Activated naive CD8-positive, alpha-beta T cell treated with anti-CD3 and anti-CD28 coated beads, Interleukin-2, amount 10 ng/mL, durations not matched to agents 7 days and 5 days (primary cell): Measurements from ENCODE around the gene UBE2D2. TPM values are rescaled to one million over a fixed set of nuclear protein-coding genes. Genes with fewer than 3 reads are reported as not detected.
A peak's percentile ranks its signal among the peaks of the same experiment; 100 is the strongest.

Experiments used
- ATAC-seq: fragments of 150-1000 bp; cut with Tn5 transposase; one replicate; pipeline ENCODE4 v1.10.0; 2021; ENCODE audit warnings: low read depth, moderate library complexity
- POLR2A ChIA-PET: fragments of 350-600 bp; sonication (Branson Sonifier 250); formaldehyde crosslinking; loops from one replicate; lab custom pipeline; 2021; ENCODE audit warnings: antibody characterized with exemption; lab: Charles Lee
- DNase-seq: peaks from one replicate; pipeline ENCODE4 v3.0.0; 2021
- H3K27ac Mint-ChIP-seq: one replicate; pipeline ENCODE4 v1.8.0; 2022; ENCODE audit warnings: mild to moderate bottlenecking, mixed read lengths
- H3K27me3 Mint-ChIP-seq: one replicate; pipeline ENCODE4 v1.8.0; 2022; ENCODE audit warnings: mild to moderate bottlenecking, moderate library complexity, mixed read lengths
- H3K36me3 Mint-ChIP-seq: one replicate; pipeline ENCODE4 v1.8.0; 2021; ENCODE audit warnings: mild to moderate bottlenecking, mixed read lengths
- H3K4me1 Mint-ChIP-seq: one replicate; pipeline ENCODE4 v1.8.0; 2021; ENCODE audit warnings: mixed read lengths
- H3K4me3 Mint-ChIP-seq: one replicate; pipeline ENCODE4 v1.8.0; 2022; ENCODE audit warnings: mild to moderate bottlenecking, moderate library complexity, mixed read lengths
- H3K9me3 Mint-ChIP-seq: one replicate; pipeline ENCODE4 v1.8.0; 2021; ENCODE audit warnings: mixed read lengths
- total RNA-seq, 2 experiments: library from RNA; stranded (reverse); gene quantifications; one replicate each; pipeline ENCODE4 v1.2.3, GENCODE V29; 2021

UBE2D2 gene
- total RNA-seq, 2 experiments from 2014 or later, result 200 to 217 TPM

DNA sequence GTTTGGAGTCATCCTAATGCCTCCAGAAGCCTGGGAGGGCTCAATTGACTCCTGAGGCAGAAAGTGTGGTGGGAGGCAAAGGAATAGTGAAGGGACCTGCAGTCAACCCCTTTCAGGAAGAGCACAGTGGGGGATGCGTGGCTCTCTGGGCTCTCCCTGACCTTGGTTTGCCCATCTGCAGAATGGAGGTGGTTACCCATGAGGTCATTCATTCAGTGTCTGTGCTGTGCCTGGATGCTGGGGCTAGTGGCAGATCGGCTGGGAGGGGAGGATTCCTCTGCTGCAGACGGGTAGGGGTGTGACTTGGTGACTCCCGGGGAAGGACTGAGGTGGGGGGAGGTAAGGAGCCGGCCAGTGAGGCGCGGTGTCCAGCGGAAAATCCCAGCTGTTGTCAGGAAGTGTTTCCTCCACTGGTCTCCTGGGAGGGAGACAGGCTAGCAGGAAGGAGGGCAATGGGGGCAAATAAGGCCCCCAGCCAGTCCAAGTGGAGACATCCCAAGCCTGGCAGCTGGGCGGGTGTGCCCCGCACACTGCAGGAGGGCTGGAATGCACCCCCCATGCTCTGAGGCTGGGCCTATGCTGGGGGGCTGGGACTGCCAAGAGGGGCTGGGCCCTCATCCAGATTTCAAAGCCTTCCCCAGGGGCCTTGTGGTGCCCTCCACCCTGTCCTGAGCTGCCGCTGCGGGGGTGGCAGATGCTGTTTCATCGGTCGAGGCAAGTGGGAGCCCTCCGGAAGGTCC is 98.0 kb downstream of the UBE2D2 start:
- Mint-ChIP-seq H3K4me1 (peaks cover 16% of the 10 kb centered on the region), H3K4me3 (no peak overlapping the region), H3K9me3 (no peaks in the 10 kb centered on the region), H3K36me3 (no peaks in the 10 kb centered on the region), H3K27ac (no peak overlapping the region), H3K27me3 (peaks cover 2% of the 10 kb centered on the region)
- ATAC-seq (no peak), DNase-seq (no peak)
- POLR2A ChIA-PET, result interaction anchor here (1.5 to 2.0 kb wide), 2 partner anchors 10 to 19 kb away, joined by 3 to 10 read pairs; no protein-coding TSS in a partner anchor

DNA sequence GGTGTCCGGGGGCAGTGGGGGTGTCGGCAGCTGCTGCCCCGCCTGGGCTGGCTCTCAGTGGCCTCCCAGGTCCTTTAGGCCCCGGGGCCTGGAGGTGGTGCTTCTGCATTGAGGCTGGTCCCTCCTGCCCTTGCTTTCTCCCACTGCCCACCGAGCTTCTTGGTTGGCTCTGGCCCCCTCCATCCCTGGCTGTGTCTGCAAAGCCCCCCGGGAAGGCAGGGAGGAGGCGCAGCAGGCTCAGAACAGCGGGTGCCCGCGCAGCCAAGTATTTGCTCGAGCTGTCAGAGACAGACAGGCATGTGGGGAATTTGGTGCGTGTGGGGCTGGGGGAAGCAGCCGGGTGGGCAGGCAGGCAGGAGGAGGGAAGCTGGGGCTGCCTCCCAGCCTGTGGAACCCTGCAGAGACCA is 98.6 kb downstream of the UBE2D2 start:
- Mint-ChIP-seq H3K27me3 (peaks cover 2% of the 10 kb centered on the region), H3K4me3 (no peak overlapping the region), H3K27ac (no peak overlapping the region), H3K9me3 (no peaks in the 10 kb centered on the region), H3K36me3 (no peaks in the 10 kb centered on the region), H3K4me1 (peaks cover 14% of the 10 kb centered on the region)
- POLR2A ChIA-PET, result interaction anchor here (1.5 to 2.0 kb wide), 2 partner anchors 10 to 18 kb away, joined by 3 to 10 read pairs; no protein-coding TSS in a partner anchor
- ATAC-seq, result no peak
- no peak for DNase-seq

DNA sequence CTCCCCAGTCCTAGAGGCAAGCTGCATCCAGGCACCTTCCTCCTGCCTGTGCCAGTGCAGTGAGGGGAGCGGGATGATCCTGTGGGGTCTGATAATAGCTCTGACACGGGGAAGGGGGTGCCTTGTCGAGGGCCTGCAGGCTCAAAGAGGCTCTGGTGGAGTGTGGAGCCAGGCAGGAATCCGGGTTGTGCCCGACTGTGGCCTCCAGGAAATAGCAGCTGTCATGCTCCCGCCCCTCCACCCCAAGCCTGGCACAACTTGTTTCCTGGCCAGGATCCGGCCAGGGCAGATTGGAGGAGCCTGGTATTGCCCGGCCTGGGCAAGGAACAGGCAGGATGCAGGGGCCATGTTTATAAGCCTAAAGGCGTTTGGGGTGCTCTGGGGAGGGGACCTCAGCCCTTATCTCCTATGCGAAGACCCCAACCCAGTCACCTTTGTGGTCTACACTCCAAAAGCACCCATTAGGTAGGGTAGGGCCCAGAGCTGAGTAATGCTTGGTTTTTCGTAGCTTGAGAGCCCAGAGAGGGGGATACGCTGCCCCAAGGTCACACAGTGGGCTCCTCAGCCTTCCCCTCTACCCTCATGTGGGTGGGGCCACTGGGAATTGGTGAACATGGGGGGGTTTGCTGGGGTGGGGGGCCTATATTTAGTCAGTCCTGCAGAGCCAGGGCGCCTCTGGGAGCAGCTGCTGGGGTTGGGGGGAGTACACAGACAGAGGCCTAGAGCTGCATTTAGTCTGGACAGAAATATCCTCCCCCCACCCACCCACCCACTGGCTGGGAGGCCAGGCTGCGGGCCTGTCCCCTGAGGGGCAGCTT is 99.2 kb downstream of the UBE2D2 start:
- ATAC-seq, result no peak
- H3K27me3 Mint-ChIP-seq, result peaks cover under 1% of the 10 kb centered on the region
- H3K36me3 Mint-ChIP-seq, result no peaks in the 10 kb centered on the region
- POLR2A ChIA-PET, result interaction anchor here (1.5 to 2.0 kb wide), 2 partner anchors 9 to 17 kb away, joined by 3 to 10 read pairs; no protein-coding TSS in a partner anchor
- H3K9me3 Mint-ChIP-seq, result no peaks in the 10 kb centered on the region
- no peak for DNase-seq
- H3K27ac Mint-ChIP-seq, result no peak overlapping the region
- H3K4me3 Mint-ChIP-seq, result no peak overlapping the region
- peaks cover 14% of the 10 kb centered on the region for H3K4me1 Mint-ChIP-seq

DNA sequence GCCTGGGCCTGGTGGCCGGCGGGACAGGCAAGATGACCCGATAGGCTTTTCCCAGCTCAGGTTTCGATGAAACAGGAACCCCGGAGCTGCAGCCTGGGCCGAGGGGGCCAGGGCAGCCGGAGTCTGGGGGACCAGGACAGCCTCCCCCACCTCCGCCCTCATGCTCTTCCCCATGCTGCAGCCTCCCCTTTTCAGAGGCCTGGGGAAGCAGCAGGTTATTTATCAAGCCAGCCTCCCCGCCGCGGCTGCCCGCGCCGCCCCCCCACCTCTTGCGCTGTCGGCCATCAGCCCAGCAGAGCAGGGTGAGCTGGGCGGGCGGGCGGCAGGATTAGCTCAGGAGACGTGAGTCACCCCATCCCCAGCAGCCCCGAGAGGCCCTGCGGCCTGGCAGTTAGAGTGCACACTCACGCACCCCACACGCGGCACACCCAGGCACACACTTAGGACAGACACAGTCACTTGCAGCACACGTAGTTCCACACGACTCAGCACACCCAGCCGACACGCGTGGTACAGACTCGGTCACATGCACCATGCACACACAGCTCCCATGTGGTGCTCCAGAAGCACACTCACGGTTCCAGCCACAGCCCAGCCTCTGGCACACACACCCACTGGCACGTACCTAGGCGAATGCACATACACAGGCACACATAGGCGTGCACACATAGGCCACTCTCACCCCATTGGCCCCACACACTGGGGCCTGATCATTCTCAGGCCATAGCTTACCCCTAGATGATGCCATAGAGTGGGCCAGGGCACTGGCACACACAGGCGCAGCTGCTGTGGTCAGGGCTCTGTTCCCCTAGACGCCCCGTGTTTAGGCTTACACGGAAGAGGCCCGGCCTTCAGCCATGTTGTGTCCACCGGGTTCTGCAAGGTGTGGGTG is 100.0 kb downstream of the UBE2D2 start:
- DNase-seq, result no peak
- H3K4me1 Mint-ChIP-seq, result peaks cover 13% of the 10 kb centered on the region
- H3K9me3 Mint-ChIP-seq, result no peaks in the 10 kb centered on the region
- H3K36me3 Mint-ChIP-seq, result no peaks in the 10 kb centered on the region
- POLR2A ChIA-PET, result no interaction called here
- ATAC-seq, result no peak
- H3K27ac Mint-ChIP-seq, result no peak overlapping the region
- no peak overlapping the region for H3K4me3 Mint-ChIP-seq
- H3K27me3 Mint-ChIP-seq, result no peaks in the 10 kb centered on the region

DNA sequence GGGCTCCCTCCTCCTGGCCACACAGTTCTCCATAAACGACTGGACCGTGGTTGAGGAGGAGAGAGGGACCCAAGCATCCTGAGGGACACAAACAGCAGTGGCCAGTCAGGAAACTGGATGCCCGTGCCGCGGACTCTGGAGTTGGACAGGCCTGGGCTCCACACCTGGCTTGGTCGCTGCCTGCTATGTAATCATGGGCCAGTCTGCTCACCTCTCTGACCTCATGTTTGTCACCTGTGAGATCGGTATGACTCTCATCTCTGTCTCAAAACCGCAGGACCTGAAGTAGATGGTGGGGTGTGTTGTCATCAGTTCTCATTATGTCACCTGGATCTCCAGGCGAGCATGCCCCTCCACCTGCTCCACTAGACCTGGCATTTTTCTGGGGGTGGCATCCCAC is 101.5 kb downstream of the UBE2D2 start:
- no peak overlapping the region for H3K4me3 Mint-ChIP-seq
- ATAC-seq (no peak), DNase-seq (no peak)
- H3K27me3 Mint-ChIP-seq, result no peaks in the 10 kb centered on the region
- H3K36me3 Mint-ChIP-seq, result no peaks in the 10 kb centered on the region
- POLR2A ChIA-PET, result no interaction called here
- H3K4me1 Mint-ChIP-seq, result peaks cover 20% of the 10 kb centered on the region
- H3K27ac Mint-ChIP-seq, result no peak overlapping the region
- H3K9me3 Mint-ChIP-seq, result no peaks in the 10 kb centered on the region

DNA sequence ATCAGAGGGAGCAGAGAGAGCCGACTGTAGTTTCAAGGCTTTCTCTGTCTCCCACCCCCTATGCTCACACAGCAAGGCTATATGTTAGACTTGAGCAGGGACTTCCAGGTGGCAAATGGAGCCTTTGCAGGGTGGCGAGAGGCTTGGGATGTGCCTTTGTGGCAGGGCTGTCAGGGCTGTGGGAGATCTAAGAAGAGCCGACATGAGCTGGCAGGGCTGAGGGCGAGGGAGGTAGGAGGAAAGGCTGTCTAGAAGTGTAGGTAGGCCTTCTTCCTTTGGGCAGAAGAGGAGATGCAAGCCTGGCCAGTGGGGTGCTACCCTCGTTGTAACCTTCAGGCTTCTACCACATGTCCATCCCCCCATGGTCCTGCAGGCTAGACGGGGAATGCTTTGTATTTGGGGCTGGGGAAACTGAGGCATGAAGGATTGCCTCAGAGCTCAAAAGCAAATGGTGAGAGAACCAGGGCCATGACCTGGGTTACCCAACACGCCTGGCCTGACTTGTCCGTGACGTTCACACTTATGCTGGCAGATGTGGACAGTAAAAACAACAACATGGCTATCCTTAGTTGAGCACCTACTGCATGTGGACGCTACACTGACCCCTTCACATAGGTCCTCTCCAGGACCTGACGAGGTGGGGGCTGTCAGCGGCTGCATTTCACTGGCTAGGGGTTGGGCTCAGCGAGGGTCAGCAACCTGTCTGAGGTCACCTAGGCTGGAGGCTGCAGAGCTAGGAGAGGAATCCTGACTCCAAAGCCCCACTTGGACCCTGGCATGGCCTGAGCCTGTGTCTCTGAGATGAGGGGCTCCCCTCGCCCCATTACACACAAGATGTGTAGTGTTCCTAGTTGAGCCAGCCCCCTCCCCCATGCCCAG is 102.3 kb downstream of the UBE2D2 start:
- H3K4me1 Mint-ChIP-seq, result peaks cover 18% of the 10 kb centered on the region
- DNase-seq (no peak), ATAC-seq (no peak)
- no peak overlapping the region for H3K27ac Mint-ChIP-seq
- POLR2A ChIA-PET, result no interaction called here
- no peaks in the 10 kb centered on the region for H3K27me3 Mint-ChIP-seq
- H3K9me3 Mint-ChIP-seq, result no peaks in the 10 kb centered on the region
- H3K36me3 Mint-ChIP-seq, result no peaks in the 10 kb centered on the region
- no peak overlapping the region for H3K4me3 Mint-ChIP-seq

DNA sequence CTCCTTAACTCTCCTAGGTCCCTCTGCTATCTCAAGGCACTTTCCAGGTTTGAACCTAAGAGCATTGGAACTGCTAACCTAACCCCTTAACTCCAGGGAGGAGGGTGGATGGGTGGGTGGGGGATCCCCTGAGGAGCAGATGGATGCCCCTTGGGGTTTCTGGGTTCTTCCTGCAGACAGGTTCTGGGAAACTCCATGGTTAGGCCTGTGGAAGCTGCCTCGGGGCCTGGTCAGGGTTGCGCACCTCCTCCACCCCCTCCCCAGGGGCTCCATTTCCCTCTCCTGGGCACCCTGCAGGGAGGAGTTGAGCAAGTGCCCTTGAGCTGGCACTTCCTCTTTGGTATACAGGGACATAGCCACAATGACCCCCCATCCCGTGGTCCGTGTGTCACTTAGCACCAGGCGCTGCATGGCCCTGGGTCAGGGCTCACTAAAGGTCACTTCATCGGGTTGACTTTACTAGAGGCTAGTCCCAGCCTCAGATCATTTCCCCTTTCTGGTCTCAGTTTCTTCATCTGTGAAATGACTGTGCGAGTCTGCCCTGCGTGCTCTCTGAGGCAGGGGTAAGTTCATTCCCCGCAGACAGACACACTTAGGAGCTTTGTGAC is 103.1 kb downstream of the UBE2D2 start:
- H3K36me3 Mint-ChIP-seq, result no peaks in the 10 kb centered on the region
- POLR2A ChIA-PET, result no interaction called here
- no peaks in the 10 kb centered on the region for H3K27me3 Mint-ChIP-seq
- ATAC-seq (no peak), DNase-seq (no peak)
- H3K27ac Mint-ChIP-seq, result no peak overlapping the region
- H3K9me3 Mint-ChIP-seq, result no peaks in the 10 kb centered on the region
- H3K4me1 Mint-ChIP-seq, result peaks cover 24% of the 10 kb centered on the region
- no peak overlapping the region for H3K4me3 Mint-ChIP-seq

DNA sequence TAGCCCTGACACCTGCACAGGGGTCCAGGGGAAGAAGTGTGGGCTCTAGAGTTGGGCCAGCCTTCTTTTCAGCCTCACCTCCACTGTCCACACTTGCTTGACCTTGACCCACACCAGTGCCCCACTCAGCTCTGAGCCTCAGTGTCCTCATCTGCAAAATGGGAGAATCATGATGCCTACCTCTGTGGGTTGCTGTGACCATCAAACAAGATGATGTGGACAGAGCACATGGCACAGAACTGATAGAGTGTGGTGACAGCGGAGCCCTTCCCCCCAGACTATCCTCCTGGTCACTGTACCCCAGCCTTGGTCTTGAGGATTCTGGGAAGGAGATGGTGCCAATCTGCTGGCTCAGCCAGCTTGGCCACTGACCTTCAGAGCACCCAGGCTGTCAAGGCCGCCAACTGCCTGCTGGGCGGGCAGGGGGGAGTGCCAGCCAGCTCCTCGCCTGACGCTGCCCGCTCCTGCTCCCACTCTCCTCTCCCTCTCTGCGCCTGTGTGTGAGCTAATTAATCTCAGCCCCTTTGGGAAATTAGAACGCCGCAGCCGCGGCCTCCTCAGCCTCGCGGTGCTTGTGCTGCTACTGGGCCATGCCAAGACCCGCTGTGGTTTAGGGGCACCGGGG is 103.7 kb downstream of the UBE2D2 start:
- POLR2A ChIA-PET, result no interaction called here
- DNase-seq (no peak), ATAC-seq (no peak)
- H3K27ac Mint-ChIP-seq, result no peak overlapping the region
- peaks cover 28% of the 10 kb centered on the region for H3K4me1 Mint-ChIP-seq
- no peaks in the 10 kb centered on the region for H3K27me3 Mint-ChIP-seq
- no peak overlapping the region for H3K4me3 Mint-ChIP-seq
- no peaks in the 10 kb centered on the region for H3K9me3 Mint-ChIP-seq
- no peaks in the 10 kb centered on the region for H3K36me3 Mint-ChIP-seq

DNA sequence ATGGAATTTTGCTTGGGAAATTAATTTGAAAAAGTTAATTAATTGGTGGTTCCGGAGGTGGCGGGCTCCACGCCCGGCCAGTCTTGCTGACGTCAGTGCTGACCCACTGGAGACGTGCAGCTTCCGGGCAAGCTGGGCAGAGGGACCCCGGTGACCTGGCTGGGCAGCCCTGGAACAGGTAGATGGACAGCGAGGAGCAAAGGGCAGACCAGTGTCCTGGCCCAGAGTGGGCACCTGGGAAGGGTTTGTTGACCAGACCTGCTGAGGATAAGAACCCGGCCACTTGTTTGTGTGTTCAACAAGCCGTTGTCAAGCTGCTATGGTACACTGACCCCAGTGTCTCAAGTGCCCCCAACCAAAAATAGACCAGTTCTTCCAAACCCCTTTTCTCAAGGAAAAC is 104.5 kb downstream of the UBE2D2 start:
- peaks cover 35% of the 10 kb centered on the region for H3K4me1 Mint-ChIP-seq
- no peak overlapping the region for H3K27ac Mint-ChIP-seq
- no peaks in the 10 kb centered on the region for H3K9me3 Mint-ChIP-seq
- ATAC-seq (no peak), DNase-seq (no peak)
- POLR2A ChIA-PET, result interaction anchor here (1.3 kb wide), 1 partner anchor 27 kb away, joined by 3 read pairs; no protein-coding TSS in a partner anchor
- H3K4me3 Mint-ChIP-seq, result no peak overlapping the region
- H3K36me3 Mint-ChIP-seq, result no peaks in the 10 kb centered on the region
- H3K27me3 Mint-ChIP-seq, result no peaks in the 10 kb centered on the region

DNA sequence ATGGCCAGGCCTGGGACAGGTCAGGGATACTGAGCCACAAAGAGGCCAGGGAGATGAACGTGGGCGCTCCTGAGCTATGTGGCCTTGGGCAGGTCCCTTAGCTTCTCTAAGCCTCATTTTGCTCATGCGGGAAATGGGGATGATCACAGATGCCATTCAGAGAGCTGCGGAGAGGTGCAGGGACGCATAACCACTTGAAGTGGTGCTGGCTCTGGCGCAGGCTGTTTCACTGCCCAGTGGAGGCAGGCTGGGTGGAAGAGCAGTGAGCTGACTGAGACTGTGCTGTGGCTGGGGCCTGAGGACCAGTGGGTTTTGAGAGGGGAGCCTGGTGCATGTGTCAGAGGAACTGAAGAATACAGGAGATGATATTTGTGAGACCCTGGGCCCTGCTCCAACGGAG is 105.4 kb downstream of the UBE2D2 start:
- H3K36me3 Mint-ChIP-seq, result no peaks in the 10 kb centered on the region
- ATAC-seq (no peak), DNase-seq (no peak)
- H3K4me1 Mint-ChIP-seq, result peaks cover 36% of the 10 kb centered on the region
- no peaks in the 10 kb centered on the region for H3K27me3 Mint-ChIP-seq
- H3K9me3 Mint-ChIP-seq, result no peaks in the 10 kb centered on the region
- peak overlapping the region; percentile 1 for H3K4me3 Mint-ChIP-seq
- H3K27ac Mint-ChIP-seq, result no peak overlapping the region
- POLR2A ChIA-PET, result interaction anchor here (1.0 to 2.0 kb wide), 4 partner anchors 16 to 80 kb away, joined by 3 to 6 read pairs (median 4); partner anchors contain the start of gene CXXC5

DNA sequence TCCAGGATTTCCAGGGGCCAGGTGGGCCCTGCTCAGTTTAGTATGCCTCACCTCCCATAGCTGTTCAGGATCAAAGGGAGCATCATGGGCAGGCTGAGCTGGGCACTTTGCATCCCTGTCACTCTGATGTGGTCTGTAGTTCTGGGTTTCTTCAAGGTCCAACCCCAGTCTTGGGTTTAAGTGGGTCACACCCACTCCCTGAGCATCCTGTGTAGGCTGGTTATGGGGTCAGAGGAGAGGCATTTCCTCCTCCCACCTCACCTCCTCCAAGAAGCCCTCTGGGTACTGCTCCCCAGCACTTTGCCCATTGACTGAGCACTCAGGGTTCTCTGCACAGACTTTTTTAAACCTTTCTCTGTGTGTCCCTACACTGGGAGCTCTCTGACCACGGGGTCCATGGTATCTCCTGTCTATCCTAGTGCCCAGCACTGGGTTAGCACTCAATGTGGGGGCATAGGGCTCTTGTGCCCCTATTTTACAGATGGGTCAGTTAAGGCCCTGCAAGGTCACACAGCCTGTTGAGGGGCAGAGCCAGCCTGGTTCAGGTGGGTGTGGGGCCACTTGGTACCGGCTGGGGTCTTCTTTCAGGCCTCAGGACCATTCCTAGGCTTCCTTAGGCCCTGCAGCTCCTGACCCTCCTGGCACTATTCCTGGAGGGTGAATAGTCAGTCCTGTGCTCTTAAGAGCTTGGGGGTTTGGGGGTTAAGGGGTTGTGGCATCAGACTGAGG is 106.0 kb downstream of the UBE2D2 start:
- DNase-seq, result no peak
- no peaks in the 10 kb centered on the region for H3K27me3 Mint-ChIP-seq
- H3K27ac Mint-ChIP-seq, result peak overlapping the region; percentile 34
- POLR2A ChIA-PET, result interaction anchor here (0.5 to 2.0 kb wide), 6 partner anchors 17 to 79 kb away, joined by 3 to 6 read pairs (median 3); partner anchors contain the start of gene CXXC5
- peaks cover 38% of the 10 kb centered on the region for H3K4me1 Mint-ChIP-seq
- H3K4me3 Mint-ChIP-seq, result peak overlapping the region; percentile 61
- peak; percentile 51 for ATAC-seq
- no peaks in the 10 kb centered on the region for H3K36me3 Mint-ChIP-seq
- no peaks in the 10 kb centered on the region for H3K9me3 Mint-ChIP-seq
